Naive thymus-derived CD8-positive, alpha-beta T cell (primary cell): ENCODE measurements around the gene CLDN18. TPM values are rescaled to one million over a fixed set of nuclear protein-coding genes. Genes with fewer than 3 reads are reported as not detected.

Experiments used
- ATAC-seq, 2 donors: fragments of 150-1000 bp; cut with Tn5 transposase in 1 of 2; sonication (Bioruptor Pico), chemical (Tn5 transposase) in 1 of 2; 1 replicate in 1 of 2; 2 replicates in 1 of 2; pipeline ENCODE4 v1.10.0; 2021; ENCODE audit warnings: mild to moderate bottlenecking in 2 of 2, moderate library complexity in 2 of 2
- POLR2A ChIA-PET: fragments of 350-600 bp; sonication (Branson Sonifier 250); formaldehyde crosslinking; loops from one replicate; lab custom pipeline; 2021; ENCODE audit warnings: antibody characterized with exemption; lab: Charles Lee
- DNase-seq, 10 donors: peaks; one replicate each; pipeline versions ENCODE4 v3.0.0 to v3.0.0-alpha.2; 2020 to 2022
- H3K27ac Mint-ChIP-seq, 10 donors: one replicate each; pipeline ENCODE4 v1.8.0; 2020 to 2022; ENCODE audit warnings: mild to moderate bottlenecking in 10 of 10, mixed read lengths in 10 of 10, moderate library complexity in 4 of 10, inconsistent platforms in 1 of 10
- H3K27me3 Mint-ChIP-seq, 5 donors: one replicate each; pipeline ENCODE4 v1.8.0; 2021 to 2022; ENCODE audit warnings: mixed read lengths in 5 of 5
- H3K36me3 Mint-ChIP-seq, 3 donors: one replicate each; pipeline ENCODE4 v1.8.0; 2020 to 2022; ENCODE audit warnings: mixed read lengths in 3 of 3, mild to moderate bottlenecking in 2 of 3, inconsistent platforms in 1 of 3
- H3K4me1 Mint-ChIP-seq, 4 donors: one replicate each; pipeline ENCODE4 v1.8.0; 2021 to 2022; ENCODE audit warnings: mixed read lengths in 4 of 4
- H3K4me3 Mint-ChIP-seq, 10 donors: one replicate each; pipeline ENCODE4 v1.8.0; 2020 to 2022; ENCODE audit warnings: mild to moderate bottlenecking in 10 of 10, mixed read lengths in 10 of 10, moderate library complexity in 6 of 10, inconsistent platforms in 1 of 10
- H3K9me3 Mint-ChIP-seq, 9 donors: one replicate each; pipeline ENCODE4 v1.8.0; 2020 to 2022; ENCODE audit warnings: mixed read lengths in 9 of 9, mild to moderate bottlenecking in 3 of 9, inconsistent platforms in 1 of 9, moderate library complexity in 1 of 9
- polyA plus RNA-seq, 3 donors: library from polyadenylated mRNA; unstranded; fragments of 300-500 nt; fragmentation: Illumina TruSeq; gene quantifications; one replicate each; pipeline ENCODE4 v1.2.3, GENCODE V29; 2021
- total RNA-seq, 8 experiments: library from RNA in 2 of 8; stranded (reverse) in 2 of 8; gene quantifications; one replicate each; pipeline ENCODE4 v1.2.3 and lab custom pipeline; 2021 to 2026

The CLDN18 gene
- total and polyA plus RNA-seq, 5 experiments from 2014 or later = not detected

DNA sequence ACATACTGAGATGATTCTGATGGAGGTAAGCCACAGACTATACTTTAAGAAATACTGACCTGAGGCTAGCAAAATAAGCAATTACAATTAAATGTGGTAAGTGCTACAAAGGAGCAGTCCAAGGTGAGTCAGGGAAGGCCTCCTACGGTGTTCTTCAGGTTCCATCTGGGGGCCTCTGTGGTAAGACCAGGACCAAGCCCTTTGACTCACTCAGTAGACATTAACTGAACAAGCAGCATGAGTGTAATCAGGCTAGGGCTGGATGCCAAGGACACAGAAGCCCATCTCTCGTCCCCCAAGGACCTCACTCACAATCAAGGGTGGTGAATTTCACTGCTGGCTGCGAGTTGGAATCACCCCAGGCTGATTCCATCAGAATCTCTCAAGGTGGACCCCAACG, 68.1 kb downstream of the CLDN18 start:
- Mint-ChIP-seq H3K27ac (no peak overlapping the region), H3K4me1 (peaks cover 0 to 17% (median 10%) of the 10 kb centered on the region in 4 donors)
- ATAC-seq = no peak

GRCh38 chr3:138078901-138079344, 69.0 kb downstream of the CLDN18 start:
- DNase-seq (no peak), ATAC-seq (no peak)
- H3K9me3 Mint-ChIP-seq = peaks cover 0 to 3% (median 0%) of the 10 kb centered on the region in 9 donors
- H3K36me3 Mint-ChIP-seq = no peaks in the 10 kb centered on the region
- no peak overlapping the region for H3K27ac Mint-ChIP-seq
- H3K4me3 Mint-ChIP-seq = no peak overlapping the region
- peaks cover 2 to 12% (median 6%) of the 10 kb centered on the region in 5 donors for H3K27me3 Mint-ChIP-seq
- H3K4me1 Mint-ChIP-seq = peaks cover 0 to 19% (median 12%) of the 10 kb centered on the region in 4 donors
- POLR2A ChIA-PET = no interaction called here

More for the DNA sequence above, 68.1 kb downstream of the CLDN18 start:
- no peak for DNase-seq
- Mint-ChIP-seq H3K4me3 (no peak overlapping the region), H3K27me3 (peaks cover 0 to 13% (median 5%) of the 10 kb centered on the region in 5 donors), H3K36me3 (no peaks in the 10 kb centered on the region), H3K9me3 (peaks cover 0 to 8% (median 0%) of the 10 kb centered on the region in 9 donors)
- POLR2A ChIA-PET = no interaction called here

GRCh38 chr3:138079901-138080300, 69.9 kb downstream of the CLDN18 start:
- no peak for ATAC-seq

GRCh38 chr3:138081371-138082084, 71.6 kb downstream of the CLDN18 start:
- POLR2A ChIA-PET = no interaction called here
- H3K4me3 Mint-ChIP-seq = peak overlapping the region in 1 of 10 donors; percentile 29
- H3K4me1 Mint-ChIP-seq = peaks cover 0 to 19% (median 12%) of the 10 kb centered on the region in 4 donors
- H3K27me3 Mint-ChIP-seq = peaks cover 1 to 8% (median 4%) of the 10 kb centered on the region in 5 donors
- no peak for ATAC-seq
- DNase-seq = no peak
- no peak overlapping the region for H3K27ac Mint-ChIP-seq
- H3K36me3 Mint-ChIP-seq = no peaks in the 10 kb centered on the region
- no peaks in the 10 kb centered on the region for H3K9me3 Mint-ChIP-seq

More at GRCh38 chr3:138079901-138080300, 69.9 kb downstream of the CLDN18 start:
- H3K27me3 Mint-ChIP-seq = peaks cover 4 to 12% (median 6%) of the 10 kb centered on the region in 5 donors
- H3K9me3 Mint-ChIP-seq = no peaks in the 10 kb centered on the region
- DNase-seq = no peak
- POLR2A ChIA-PET = no interaction called here
- no peak overlapping the region for H3K4me3 Mint-ChIP-seq
- H3K4me1 Mint-ChIP-seq = peaks cover 0 to 19% (median 12%) of the 10 kb centered on the region in 4 donors
- H3K27ac Mint-ChIP-seq = no peak overlapping the region
- no peaks in the 10 kb centered on the region for H3K36me3 Mint-ChIP-seq

DNA sequence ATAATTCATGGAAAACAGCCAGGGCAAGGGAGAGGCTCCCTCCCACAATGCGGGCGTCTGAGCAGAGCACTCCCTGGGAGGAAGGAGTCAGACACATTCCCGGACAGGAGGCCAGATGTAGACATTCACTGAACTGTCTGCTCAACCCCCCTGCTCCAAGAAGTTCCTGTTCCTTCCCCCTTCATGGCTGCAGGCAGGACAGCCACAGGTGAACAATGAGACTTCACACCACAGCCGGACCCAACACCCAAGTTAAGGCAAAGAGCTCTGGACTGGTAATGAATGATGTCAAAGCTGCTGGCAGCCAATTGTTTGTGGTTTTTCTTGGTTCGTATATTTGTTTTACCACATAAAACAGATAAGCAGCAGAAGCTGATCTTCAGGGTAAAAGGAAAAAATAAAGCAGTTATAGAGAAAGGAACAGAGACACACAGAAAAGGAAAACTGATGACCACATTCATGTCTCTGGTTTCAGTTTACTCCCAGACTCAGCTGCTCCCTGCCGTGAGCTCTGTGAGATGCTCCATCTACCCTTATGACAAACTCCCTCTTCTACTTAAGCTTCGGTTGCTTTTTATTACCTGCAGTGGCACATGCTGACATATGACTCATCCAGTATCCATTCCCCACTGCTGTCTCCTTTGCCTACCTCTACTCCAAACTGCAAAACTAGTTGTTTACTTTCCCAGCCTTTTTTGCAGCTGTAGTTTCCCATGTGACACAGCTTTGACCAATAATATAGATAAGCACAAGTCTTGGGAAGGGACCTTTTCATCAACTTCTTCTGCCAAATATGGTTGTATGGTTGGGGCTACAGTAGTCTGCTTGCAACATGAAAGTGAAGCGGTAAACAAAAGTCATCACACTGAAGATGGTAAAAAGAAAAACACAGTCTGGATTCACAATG, 72.4 kb downstream of the CLDN18 start:
- ATAC-seq = peak in 1 of 2 donors; percentile 51
- Mint-ChIP-seq H3K36me3 (no peaks in the 10 kb centered on the region), H3K4me1 (peaks cover 0 to 19% (median 12%) of the 10 kb centered on the region in 4 donors), H3K4me3 (peak overlapping the region in 8 of 10 donors; percentile 0 to 45 (median 14)), H3K9me3 (no peaks in the 10 kb centered on the region), H3K27me3 (peaks cover 3 to 8% (median 4%) of the 10 kb centered on the region in 5 donors), H3K27ac (peak overlapping the region in 3 of 10 donors; percentile 13 to 76 (median 69))
- POLR2A ChIA-PET = no interaction called here
- DNase-seq = peak in 1 of 10 donors; percentile 5

DNA sequence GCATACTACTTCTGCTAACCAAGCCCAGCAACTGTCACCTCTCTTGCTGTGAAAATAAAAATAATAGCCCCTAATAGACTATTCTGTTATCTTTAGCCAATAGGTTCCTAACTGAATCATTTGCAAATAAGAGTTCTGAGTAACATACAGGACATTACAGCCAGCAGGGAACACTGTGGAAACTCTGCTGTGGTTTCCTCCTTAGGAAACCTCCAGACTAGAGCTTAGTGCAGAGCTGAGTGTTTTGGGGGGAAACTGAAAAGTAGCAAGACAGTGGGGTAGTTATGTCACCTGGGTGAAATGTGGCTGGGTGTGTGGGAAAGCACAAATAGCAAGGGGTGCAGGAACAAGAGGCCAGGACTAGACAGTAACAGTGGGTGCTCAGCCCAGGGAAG, 73.0 kb downstream of the CLDN18 start:
- H3K4me3 Mint-ChIP-seq = peak overlapping the region in 1 of 10 donors; percentile 18
- POLR2A ChIA-PET = no interaction called here
- no peak for ATAC-seq

More for the DNA sequence above, 73.0 kb downstream of the CLDN18 start:
- no peaks in the 10 kb centered on the region for H3K36me3 Mint-ChIP-seq
- H3K9me3 Mint-ChIP-seq = no peaks in the 10 kb centered on the region
- peak overlapping the region in 1 of 10 donors; percentile 35 for H3K27ac Mint-ChIP-seq
- DNase-seq = no peak
- H3K4me1 Mint-ChIP-seq = peaks cover 0 to 19% (median 12%) of the 10 kb centered on the region in 4 donors
- peaks cover 3 to 8% (median 4%) of the 10 kb centered on the region in 5 donors for H3K27me3 Mint-ChIP-seq

Other genes with a start within 250 kb of the CLDN18 start
- not detected for gene SOX14, start 245.8 kb upstream of the CLDN18 start, total RNA-seq
- gene SOX14, start 245.8 kb upstream of the CLDN18 start, polyA plus RNA-seq = not detected
- gene DZIP1L, start 105.4 kb downstream of the CLDN18 start, total RNA-seq = not detected
- gene DZIP1L, start 105.4 kb downstream of the CLDN18 start, polyA plus RNA-seq = not detected
- gene A4GNT, start 122.2 kb downstream of the CLDN18 start, total RNA-seq = not detected
- gene A4GNT, start 122.2 kb downstream of the CLDN18 start, polyA plus RNA-seq = not detected
- gene DBR1, start 164.8 kb downstream of the CLDN18 start, total RNA-seq = 10 to 100 TPM; 27.0 to 27.1 TPM
- 10 to 100 TPM in 2 of 3 donors, 1 to 10 TPM in 1; 9.9 to 13.7 (median 10.0) TPM for gene DBR1, start 164.8 kb downstream of the CLDN18 start, polyA plus RNA-seq
- gene ARMC8, start 177.1 kb downstream of the CLDN18 start, total RNA-seq = 10 to 100 TPM; 69.5 to 75.0 TPM
- gene ARMC8, start 177.1 kb downstream of the CLDN18 start, polyA plus RNA-seq = 10 to 100 TPM; 40.8 to 55.7 (median 44.1) TPM